ENCODE data around the gene HIP1R.
A peak's percentile ranks its signal among the peaks of the same experiment; 100 is the strongest.

Gene HIP1R

DNA sequence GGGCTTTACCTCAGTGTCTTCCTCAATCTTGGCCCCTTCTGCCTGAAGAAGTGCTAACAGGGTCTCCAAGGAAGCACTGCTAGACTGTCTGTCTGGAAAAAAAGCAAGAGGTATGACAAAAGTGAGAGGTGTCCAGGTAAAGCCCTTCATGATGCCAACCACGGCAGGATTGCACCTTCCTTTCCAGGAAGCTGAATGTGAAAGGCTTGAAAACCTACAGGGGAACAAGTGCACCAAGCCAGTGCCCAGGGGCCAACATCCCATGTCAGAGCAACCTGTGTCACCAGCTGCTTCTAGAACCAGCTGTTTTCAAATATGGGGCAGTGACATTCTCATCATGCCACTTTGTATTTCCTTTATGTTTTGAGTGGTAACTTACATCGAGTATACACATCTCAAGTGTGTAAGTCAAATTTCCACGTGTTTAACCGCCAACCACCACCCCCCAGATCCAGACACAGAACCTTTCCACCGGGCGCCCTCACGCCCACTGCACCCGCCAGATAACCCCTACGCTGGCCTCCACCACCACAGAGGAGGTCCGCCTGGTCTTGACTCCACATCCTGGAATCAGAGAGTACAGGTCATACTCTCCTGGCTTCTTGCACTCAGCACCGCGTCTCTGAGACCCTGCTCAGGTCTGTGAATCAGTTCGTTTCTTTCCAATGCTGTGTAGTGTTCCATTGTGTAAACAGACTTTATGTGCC, 33.4 kb downstream of the HIP1R start:
- H3K27ac ChIP-seq (ENCODE audit: insufficient read depth in 1 of 2, low read depth in 1 of 2, low read length in 2 of 2, poor library complexity in 1 of 2, severe bottlenecking in 2 of 2) = no peak overlapping the region
- peaks cover 17 to 75% (median 52%) of the 10 kb centered on the region in 4 experiments for H3K36me3 ChIP-seq (ENCODE audit: control insufficient read depth in 4 of 4, insufficient read depth in 4 of 4, low read length in 3 of 4)
- H3K4me1 ChIP-seq (ENCODE audit: control extremely low read depth in 1 of 4, control insufficient read depth in 4 of 4, insufficient read depth in 4 of 4, low read length in 3 of 4) = peaks cover 11 to 37% (median 36%) of the 10 kb centered on the region in 4 experiments
- no peaks in the 10 kb centered on the region for H3K27me3 ChIP-seq (replicated peaks in 2 of 5; ENCODE audit: control insufficient read depth in 4 of 5, insufficient read depth in 5 of 5, low read length in 4 of 5)
- 92% methylated on average over 12 of the region's 13 CpGs for WGBS (ENCODE audit: insufficient coverage)
- ChIA-PET CTCF (interaction anchor here (1.4 to 19.7 kb wide), 6 partner anchors 9 to 83 kb away, joined by 3 to 421 read pairs (median 32); no protein-coding TSS in a partner anchor), POLR2A (interaction anchor here (0.6 kb wide), 1 partner anchor 30 kb away, joined by 3 read pairs; no protein-coding TSS in a partner anchor)
- H3K4me3 ChIP-seq (ENCODE audit: control insufficient read depth in 1 of 7, extremely low read depth in 1 of 7, insufficient read depth in 4 of 7, low read depth in 2 of 7, low read length in 6 of 7) = no peak overlapping the region
- H3K9me3 ChIP-seq (ENCODE audit: control extremely low read depth in 1 of 5, control insufficient read depth in 4 of 5, insufficient read depth in 2 of 5, low read depth in 1 of 5, low read length in 4 of 5) = no peaks in the 10 kb centered on the region
- DNase-seq = peak in 1 of 3 donors; percentile 13

DNA sequence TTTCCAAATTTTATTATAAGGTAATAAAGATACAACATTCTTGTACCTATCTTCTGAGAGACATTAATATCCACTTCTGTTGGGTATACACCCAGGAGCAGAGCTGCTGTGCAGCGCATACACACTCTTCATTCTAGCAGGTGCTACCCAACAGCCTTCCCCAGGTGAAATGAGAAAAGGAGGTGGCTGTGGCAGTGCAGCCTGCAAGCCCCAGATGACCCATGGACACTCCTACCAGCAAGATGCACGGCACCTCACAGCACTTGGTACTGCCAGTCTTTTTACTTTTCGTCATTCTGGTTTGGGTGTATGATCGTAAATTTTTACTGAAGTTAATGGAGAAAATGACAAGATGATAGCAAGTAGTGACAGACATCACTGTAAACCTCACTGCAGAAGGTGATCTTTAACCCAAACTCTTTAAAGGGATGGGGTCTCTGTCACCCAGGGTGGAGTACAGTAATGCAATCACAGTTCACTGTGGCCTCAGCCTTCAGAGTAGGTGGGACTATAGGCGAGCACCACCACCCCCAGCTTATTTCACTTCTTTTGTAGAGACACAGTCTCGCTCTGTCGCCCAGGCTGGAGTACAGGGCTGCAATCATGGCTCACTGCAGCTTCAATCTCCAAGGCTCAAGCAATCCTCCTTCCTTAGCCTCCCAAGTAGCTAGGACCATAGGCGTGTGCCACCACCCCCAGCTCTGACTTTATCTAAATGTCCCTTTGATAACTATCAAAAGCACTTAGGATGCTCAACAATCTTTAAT, 34.1 kb downstream of the HIP1R start:
- POLR2A ChIA-PET = interaction anchor here (0.8 kb wide), 1 partner anchor 10 kb away, joined by 4 read pairs; no protein-coding TSS in a partner anchor
- H3K27me3 ChIP-seq (replicated peaks in 2 of 5; ENCODE audit: control insufficient read depth in 4 of 5, insufficient read depth in 5 of 5, low read length in 4 of 5) = no peaks in the 10 kb centered on the region
- H3K4me3 ChIP-seq (ENCODE audit: control insufficient read depth in 1 of 7, extremely low read depth in 1 of 7, insufficient read depth in 4 of 7, low read depth in 2 of 7, low read length in 6 of 7) = no peak overlapping the region
- peaks cover 17 to 71% (median 49%) of the 10 kb centered on the region in 4 experiments for H3K36me3 ChIP-seq (ENCODE audit: control insufficient read depth in 4 of 4, insufficient read depth in 4 of 4, low read length in 3 of 4)
- WGBS (ENCODE audit: insufficient coverage) = 97% methylated on average over 6 of the region's 8 CpGs
- CTCF ChIA-PET = interaction anchor here (0.9 to 19.7 kb wide), 6 partner anchors 10 to 370 kb away, joined by 3 to 421 read pairs (median 20); no protein-coding TSS in a partner anchor
- no peak for DNase-seq
- H3K9me3 ChIP-seq (ENCODE audit: control extremely low read depth in 1 of 5, control insufficient read depth in 4 of 5, insufficient read depth in 2 of 5, low read depth in 1 of 5, low read length in 4 of 5) = no peaks in the 10 kb centered on the region
- H3K27ac ChIP-seq (ENCODE audit: insufficient read depth in 1 of 2, low read depth in 1 of 2, low read length in 2 of 2, poor library complexity in 1 of 2, severe bottlenecking in 2 of 2) = no peak overlapping the region
- H3K4me1 ChIP-seq (ENCODE audit: control extremely low read depth in 1 of 4, control insufficient read depth in 4 of 4, insufficient read depth in 4 of 4, low read length in 3 of 4) = peaks cover 14 to 44% (median 42%) of the 10 kb centered on the region in 4 experiments

DNA sequence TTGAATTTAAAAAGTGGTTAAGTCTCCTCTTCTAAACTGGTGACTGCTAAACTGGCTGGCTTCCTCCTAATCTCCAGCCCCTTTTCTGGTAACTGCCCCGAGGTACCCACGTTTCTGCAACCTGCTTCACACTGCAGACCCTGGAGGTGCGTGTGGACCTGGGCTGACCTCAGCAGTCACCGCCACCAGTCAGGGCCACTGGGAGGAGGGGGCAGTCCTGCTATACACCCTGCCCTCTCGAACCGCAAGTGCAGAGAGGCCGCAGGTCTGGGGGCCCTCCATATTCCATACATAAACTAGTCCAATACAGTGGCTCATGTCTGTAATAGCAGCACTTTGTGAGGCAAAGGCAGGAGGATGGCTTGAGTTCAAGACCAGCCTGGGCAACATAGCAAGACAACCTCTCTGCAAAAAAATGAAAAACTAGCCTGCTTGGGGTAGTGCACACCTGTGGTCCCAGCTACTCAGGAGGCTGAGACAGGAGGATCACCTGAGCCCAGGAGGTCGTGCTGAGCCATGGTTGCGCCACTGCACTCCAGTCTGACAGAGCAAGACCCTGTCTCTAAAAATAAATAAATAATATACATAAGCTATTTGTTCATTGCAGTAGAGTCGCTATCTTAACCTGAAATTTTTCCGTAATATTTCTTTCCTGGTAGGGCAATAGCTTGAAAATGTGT, 35.0 kb downstream of the HIP1R start:
- CTCF ChIA-PET = interaction anchor here (0.9 to 19.7 kb wide), 8 partner anchors 11 to 369 kb away, joined by 3 to 421 read pairs (median 16); no protein-coding TSS in a partner anchor
- Histone ChIP-seq H3K27me3 (replicated peaks in 2 of 5; ENCODE audit: control insufficient read depth in 4 of 5, insufficient read depth in 5 of 5, low read length in 4 of 5) (no peaks in the 10 kb centered on the region), H3K36me3 (ENCODE audit: control insufficient read depth in 4 of 4, insufficient read depth in 4 of 4, low read length in 3 of 4) (peaks cover 17 to 65% (median 42%) of the 10 kb centered on the region in 4 experiments), H3K9me3 (ENCODE audit: control extremely low read depth in 1 of 5, control insufficient read depth in 4 of 5, insufficient read depth in 2 of 5, low read depth in 1 of 5, low read length in 4 of 5) (no peaks in the 10 kb centered on the region), H3K27ac (ENCODE audit: insufficient read depth in 1 of 2, low read depth in 1 of 2, low read length in 2 of 2, poor library complexity in 1 of 2, severe bottlenecking in 2 of 2) (peak overlapping the region in 1 of 2 experiments; percentile 80), H3K4me3 (ENCODE audit: control insufficient read depth in 1 of 7, extremely low read depth in 1 of 7, insufficient read depth in 4 of 7, low read depth in 2 of 7, low read length in 6 of 7) (peak overlapping the region in 2 of 7 experiments; percentile 19 to 66), H3K4me1 (ENCODE audit: control extremely low read depth in 1 of 4, control insufficient read depth in 4 of 4, insufficient read depth in 4 of 4, low read length in 3 of 4) (peaks cover 14 to 47% (median 44%) of the 10 kb centered on the region in 4 experiments)
- DNase-seq = no peak
- POLR2A ChIA-PET = interaction anchor here (0.8 kb wide), 1 partner anchor 11 kb away, joined by 4 read pairs; no protein-coding TSS in a partner anchor
- WGBS (ENCODE audit: insufficient coverage) = 73% methylated on average over 4 of the region's 11 CpGs

DNA sequence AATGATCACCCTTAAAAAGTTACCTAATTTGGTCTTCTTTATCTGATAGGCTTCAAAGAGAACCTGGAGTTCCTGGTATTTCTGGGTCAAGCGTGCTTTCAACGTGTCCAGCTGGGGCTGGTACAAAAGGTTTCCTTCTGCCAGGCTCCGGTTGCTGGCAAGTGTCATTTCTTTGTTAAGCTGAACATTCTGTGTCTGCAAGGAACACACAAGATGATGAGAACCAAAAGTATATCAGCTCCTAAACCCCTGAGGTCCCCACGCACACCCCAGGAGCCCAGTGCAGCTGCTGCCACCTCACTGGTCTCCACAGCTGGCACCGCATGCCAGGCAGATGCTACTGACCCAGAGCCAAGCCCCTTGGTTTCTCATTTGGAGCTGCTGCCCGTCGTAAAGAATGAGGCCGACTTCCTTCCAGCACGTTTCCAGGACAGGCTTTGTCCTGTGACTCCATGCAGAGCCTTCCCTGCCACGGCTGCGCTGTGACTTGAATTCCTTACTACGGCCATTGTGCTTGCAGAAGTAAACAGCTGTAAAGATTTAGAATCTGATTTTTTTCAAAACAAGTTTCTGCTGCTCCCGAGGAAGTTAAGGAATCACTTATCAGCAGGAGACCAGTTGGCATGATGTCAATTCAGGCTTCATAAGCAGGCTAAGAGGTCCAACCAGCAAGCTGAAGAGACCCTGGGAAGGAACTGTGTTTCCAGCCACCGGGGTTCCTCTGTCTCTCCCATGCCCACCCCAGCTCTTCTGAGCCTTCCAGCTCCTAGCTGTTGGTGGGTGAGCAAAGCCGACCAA, 35.8 kb downstream of the HIP1R start:
- Histone ChIP-seq H3K9me3 (ENCODE audit: control extremely low read depth in 1 of 5, control insufficient read depth in 4 of 5, insufficient read depth in 2 of 5, low read depth in 1 of 5, low read length in 4 of 5) (no peaks in the 10 kb centered on the region), H3K4me1 (ENCODE audit: control extremely low read depth in 1 of 4, control insufficient read depth in 4 of 4, insufficient read depth in 4 of 4, low read length in 3 of 4) (peaks cover 18 to 54% (median 51%) of the 10 kb centered on the region in 4 experiments), H3K27ac (ENCODE audit: insufficient read depth in 1 of 2, low read depth in 1 of 2, low read length in 2 of 2, poor library complexity in 1 of 2, severe bottlenecking in 2 of 2) (peak overlapping the region; percentile 37 to 80), H3K27me3 (replicated peaks in 2 of 5; ENCODE audit: control insufficient read depth in 4 of 5, insufficient read depth in 5 of 5, low read length in 4 of 5) (no peaks in the 10 kb centered on the region), H3K4me3 (ENCODE audit: control insufficient read depth in 1 of 7, extremely low read depth in 1 of 7, insufficient read depth in 4 of 7, low read depth in 2 of 7, low read length in 6 of 7) (peak overlapping the region in 6 of 7 experiments; percentile 41 to 75 (median 63)), H3K36me3 (ENCODE audit: control insufficient read depth in 4 of 4, insufficient read depth in 4 of 4, low read length in 3 of 4) (peaks cover 17 to 58% (median 35%) of the 10 kb centered on the region in 4 experiments)
- ChIA-PET POLR2A (interaction anchor here (0.7 to 2.3 kb wide), 6 partner anchors 12 to 95 kb away, joined by 4 to 8 read pairs (median 4); partner anchors contain the start of gene ABCB9), CTCF (interaction anchor here (1.2 to 19.7 kb wide), 10 partner anchors 8 to 368 kb away, joined by 3 to 421 read pairs (median 10); no protein-coding TSS in a partner anchor)
- DNase-seq = no peak
- 26% methylated on average over 15 of the region's 15 CpGs for WGBS (ENCODE audit: insufficient coverage)

DNA sequence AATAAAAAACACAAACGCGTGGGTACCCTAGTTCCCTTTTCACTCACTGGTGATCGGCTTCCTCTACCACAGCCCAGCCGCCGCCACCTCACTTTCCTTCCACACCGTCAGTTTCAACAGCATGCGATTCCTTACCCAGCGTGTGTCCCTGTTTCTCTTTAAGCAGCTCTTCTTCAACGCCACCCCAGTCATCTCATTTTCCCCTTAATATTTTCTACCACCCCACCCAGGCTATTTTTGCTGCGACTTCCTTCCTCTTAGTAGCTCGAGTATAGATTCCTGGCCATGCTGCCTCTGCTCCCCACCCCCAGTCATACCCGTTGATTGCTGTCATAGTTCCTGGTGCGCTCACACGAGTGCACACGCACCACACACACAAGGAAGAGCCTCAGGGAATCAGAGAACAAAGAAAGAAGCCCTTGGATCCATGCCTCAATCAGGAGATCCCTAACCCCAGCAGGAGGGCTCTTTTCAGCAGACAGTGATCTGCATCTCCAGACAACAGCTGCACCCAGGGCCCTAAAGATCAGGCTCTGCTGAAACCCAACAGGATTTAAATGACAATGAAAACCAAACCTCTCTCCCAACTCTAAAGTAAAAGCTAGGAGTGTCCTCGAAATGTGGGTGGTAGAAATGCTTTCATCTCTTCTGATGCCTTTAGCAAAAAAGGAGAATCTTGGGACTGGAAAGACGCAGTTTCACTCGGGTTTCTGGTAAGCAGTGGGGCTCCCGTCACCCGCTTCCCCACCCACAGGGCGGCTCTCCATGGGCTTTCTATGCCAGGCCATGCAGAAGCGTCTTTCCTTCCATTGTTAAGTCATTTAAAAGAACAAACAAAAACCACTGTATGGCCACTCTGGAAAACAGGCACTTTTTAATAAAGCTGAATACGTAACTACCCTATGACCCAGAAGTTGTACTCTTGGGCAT, 36.9 kb downstream of the HIP1R start:
- H3K27ac ChIP-seq (ENCODE audit: insufficient read depth in 1 of 2, low read depth in 1 of 2, low read length in 2 of 2, poor library complexity in 1 of 2, severe bottlenecking in 2 of 2) = peak overlapping the region; percentile 37 to 80
- DNase-seq = peak; percentile 57 to 88 (median 84)
- no peaks in the 10 kb centered on the region for H3K9me3 ChIP-seq (ENCODE audit: control extremely low read depth in 1 of 5, control insufficient read depth in 4 of 5, insufficient read depth in 2 of 5, low read depth in 1 of 5, low read length in 4 of 5)
- H3K27me3 ChIP-seq (replicated peaks in 2 of 5; ENCODE audit: control insufficient read depth in 4 of 5, insufficient read depth in 5 of 5, low read length in 4 of 5) = no peaks in the 10 kb centered on the region
- peak overlapping the region in 6 of 7 experiments; percentile 41 to 75 (median 63) for H3K4me3 ChIP-seq (ENCODE audit: control insufficient read depth in 1 of 7, extremely low read depth in 1 of 7, insufficient read depth in 4 of 7, low read depth in 2 of 7, low read length in 6 of 7)
- peaks cover 18 to 63% (median 56%) of the 10 kb centered on the region in 4 experiments for H3K4me1 ChIP-seq (ENCODE audit: control extremely low read depth in 1 of 4, control insufficient read depth in 4 of 4, insufficient read depth in 4 of 4, low read length in 3 of 4)
- ChIA-PET POLR2A (interaction anchor here (0.6 to 2.3 kb wide), 7 partner anchors 11 to 94 kb away, joined by 3 to 8 read pairs (median 4); partner anchors contain the start of gene ABCB9), CTCF (interaction anchor here (1.4 to 19.7 kb wide), 8 partner anchors 9 to 79 kb away, joined by 5 to 421 read pairs (median 16); no protein-coding TSS in a partner anchor)
- peaks cover 13 to 47% (median 27%) of the 10 kb centered on the region in 4 experiments for H3K36me3 ChIP-seq (ENCODE audit: control insufficient read depth in 4 of 4, insufficient read depth in 4 of 4, low read length in 3 of 4)
- WGBS (ENCODE audit: insufficient coverage) = 22% methylated on average over 19 of the region's 23 CpGs
